Measurements from ENCODE around the gene PTEN.
"Not testable (repeated sequence)": the region's sequence is repeated elsewhere in the genome, so short reads cannot be mapped to it uniquely, and the experiment has no call there.

The PTEN gene

GRCh38 chr10:87868277-87868676, 4.9 kb downstream of the PTEN start:
- no peak for DNase-seq

GRCh38 chr10:87869139-87869538, 5.7 kb downstream of the PTEN start:
- not testable (repeated sequence) for DNase-seq

GRCh38 chr10:87869773-87870551, 6.5 kb downstream of the PTEN start:
- no peak for DNase-seq

- no peak for DNase-seq
Observed at GRCh38 chr10:87872828-87873227, 9.4 kb downstream of the PTEN start.

- DNase-seq: no peak
Observed at GRCh38 chr10:87873656-87874055, 10.2 kb downstream of the PTEN start.

GRCh38 chr10:87875929-87876571, 12.6 kb downstream of the PTEN start:
- no peak for DNase-seq

- DNase-seq: no peak
Observed at GRCh38 chr10:87878664-87879459, 15.4 kb downstream of the PTEN start.

GRCh38 chr10:87880336-87880735, 16.9 kb downstream of the PTEN start:
- no peak for DNase-seq

- DNase-seq: not testable (repeated sequence)
Observed at GRCh38 chr10:87881373-87882059, 18.1 kb downstream of the PTEN start.

- DNase-seq: no peak
Observed at GRCh38 chr10:87882555-87883294, 19.3 kb downstream of the PTEN start.

- DNase-seq: no peak
Observed at GRCh38 chr10:87886635-87887034, 23.2 kb downstream of the PTEN start.

GRCh38 chr10:87887146-87887545, 23.7 kb downstream of the PTEN start:
- no peak for DNase-seq

GRCh38 chr10:87887548-87888289, 24.3 kb downstream of the PTEN start:
- no peak for DNase-seq

- DNase-seq: no peak
Observed at GRCh38 chr10:87895430-87895829, 32.0 kb downstream of the PTEN start.

- no peak for DNase-seq
Observed at GRCh38 chr10:87896216-87896615, 32.8 kb downstream of the PTEN start.

- not testable (repeated sequence) for DNase-seq
Observed at GRCh38 chr10:87897957-87898356, 34.5 kb downstream of the PTEN start.

GRCh38 chr10:87903396-87903795, 40.0 kb downstream of the PTEN start:
- not testable (repeated sequence) for DNase-seq

GRCh38 chr10:87913156-87913921, 49.9 kb downstream of the PTEN start:
- no peak for DNase-seq

GRCh38 chr10:87915406-87915805, 52.0 kb downstream of the PTEN start:
- DNase-seq: no peak

All from anterior cingulate cortex (tissue), 58 donors.